HG03469 (cell line): ENCODE measurements around the gene RAMP3.
"Not testable (repeated sequence)": the region's sequence is repeated elsewhere in the genome, so short reads cannot be mapped to it uniquely, and the experiment has no call there.

Experiments
- ATAC-seq: cut with Tn5 transposase; IDR thresholded peaks from one replicate; pipeline ENCODE4 v1.9.1; 2021; ENCODE audit warnings: mild to moderate bottlenecking, moderate library complexity, moderate number of reproducible peaks; ENCODE audit not compliant: unreplicated experiment

Gene RAMP3

DNA sequence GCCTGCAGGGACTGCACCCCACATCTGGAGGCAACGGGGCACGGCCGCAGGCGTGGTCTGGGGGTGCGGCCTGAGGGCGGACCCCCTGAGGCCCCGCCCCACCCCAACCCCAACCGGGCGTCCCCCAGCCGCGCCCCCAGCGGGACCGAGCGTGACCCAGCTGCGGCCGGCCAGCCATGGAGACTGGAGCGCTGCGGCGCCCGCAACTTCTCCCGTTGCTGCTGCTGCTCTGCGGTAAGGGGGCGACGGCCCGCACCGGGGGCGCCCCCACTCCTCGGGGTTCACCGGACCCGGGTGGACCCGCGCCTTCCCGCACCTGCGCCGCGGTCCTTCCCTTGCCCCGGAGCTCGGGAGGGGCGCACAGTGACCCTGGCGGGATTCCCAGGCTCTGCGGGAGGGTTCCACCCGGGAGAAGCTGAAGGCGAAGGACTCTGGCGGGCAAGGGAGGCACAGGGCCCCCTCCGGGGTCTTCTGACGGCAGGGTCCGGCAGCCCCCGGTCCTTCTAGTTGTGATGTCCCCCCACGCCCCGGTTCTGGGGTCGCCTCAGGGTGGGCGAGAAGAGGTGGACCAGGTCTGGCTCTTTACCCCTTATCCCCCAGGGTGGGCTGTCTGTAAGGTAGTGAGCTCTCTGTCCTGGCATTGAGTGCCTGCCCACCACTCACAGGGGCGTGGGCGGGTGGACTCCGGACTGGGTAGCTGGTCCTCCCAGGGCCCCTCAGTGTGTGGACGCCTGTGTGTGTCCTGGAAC, at the start of gene RAMP3:
RAMP3 (plus strand) TSS at position 139 of the 749 bp plus-strand sequence; CDS start at position 177, 38 bp downstream.
- no peak for ATAC-seq

DNA sequence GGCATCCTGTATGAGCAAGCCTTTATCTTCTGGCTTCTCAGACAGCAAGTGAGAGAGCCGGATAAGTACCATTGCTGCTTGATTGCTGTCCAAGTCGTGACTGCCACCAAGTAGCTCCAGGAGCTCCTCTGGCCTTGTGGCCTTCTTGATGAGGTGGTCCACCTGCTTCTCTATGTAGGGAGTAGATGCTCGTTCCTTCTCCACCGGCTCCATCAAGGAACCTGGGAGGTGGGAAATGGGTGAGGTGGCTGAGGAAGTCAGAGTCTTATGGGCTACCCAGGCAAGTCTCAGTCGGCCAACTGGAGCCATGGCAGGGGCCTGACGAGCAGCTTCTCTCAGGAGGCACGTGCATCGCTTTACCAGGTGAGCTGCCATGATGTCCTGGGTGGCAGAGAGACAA, 48.7 kb upstream of the RAMP3 start:
- ATAC-seq: no peak

DNA sequence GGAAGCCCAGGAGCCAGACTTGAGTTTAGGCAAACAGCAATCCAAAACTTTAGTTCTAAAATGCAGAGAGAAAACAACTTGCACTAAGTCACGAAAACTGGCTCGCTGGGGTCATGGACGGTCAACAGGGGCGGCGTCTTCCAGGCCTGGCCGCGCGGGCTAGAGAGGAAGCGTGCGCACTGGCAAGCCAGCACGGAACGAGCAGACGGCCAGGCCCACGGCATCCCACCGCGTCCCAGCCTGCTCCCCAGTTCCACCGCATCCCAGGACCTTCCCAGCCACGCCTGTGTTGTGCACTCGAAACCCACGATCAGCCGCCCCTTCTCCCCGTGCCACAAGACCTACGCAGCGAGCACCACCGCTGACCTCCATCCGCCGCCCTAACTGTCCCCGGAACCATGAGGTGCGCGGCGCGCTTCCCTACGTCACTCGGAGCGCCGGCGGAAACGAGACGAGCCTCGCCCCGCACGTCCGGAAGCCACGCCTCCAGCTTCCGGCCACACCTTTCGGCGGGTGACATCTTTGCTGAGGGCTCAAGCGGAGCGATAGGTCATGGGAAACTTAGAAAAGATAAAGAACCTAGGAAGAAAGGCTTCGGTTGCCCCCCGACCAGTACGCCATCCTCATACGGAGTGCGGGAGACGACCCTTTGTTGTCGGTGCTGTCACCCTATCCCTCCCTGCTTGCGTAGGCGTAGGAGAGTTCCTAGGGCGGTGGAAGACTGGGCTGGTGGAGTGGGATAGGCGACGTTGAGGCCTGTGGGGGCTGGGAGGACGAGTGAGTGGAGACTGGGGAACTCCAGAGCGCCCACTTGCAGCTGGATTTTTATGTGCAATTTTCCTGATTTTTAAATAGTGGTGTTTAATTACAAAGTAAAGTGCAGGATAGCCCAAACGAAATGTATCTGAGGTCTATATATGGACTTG, 46.0 kb upstream of the RAMP3 start, which contains the start of gene TBRG4:
TBRG4 (minus strand) TSS at position 400 of the 926 bp plus-strand sequence. CDS start 2,460 bp downstream, outside the sequence.
- ATAC-seq: peak; percentile 86

GRCh38 chr7:45112648-45113047, 44.9 kb upstream of the RAMP3 start:
- ATAC-seq: no peak

- not testable (repeated sequence) for ATAC-seq
Measured at GRCh38 chr7:45114257-45114656, 43.3 kb upstream of the RAMP3 start.

DNA sequence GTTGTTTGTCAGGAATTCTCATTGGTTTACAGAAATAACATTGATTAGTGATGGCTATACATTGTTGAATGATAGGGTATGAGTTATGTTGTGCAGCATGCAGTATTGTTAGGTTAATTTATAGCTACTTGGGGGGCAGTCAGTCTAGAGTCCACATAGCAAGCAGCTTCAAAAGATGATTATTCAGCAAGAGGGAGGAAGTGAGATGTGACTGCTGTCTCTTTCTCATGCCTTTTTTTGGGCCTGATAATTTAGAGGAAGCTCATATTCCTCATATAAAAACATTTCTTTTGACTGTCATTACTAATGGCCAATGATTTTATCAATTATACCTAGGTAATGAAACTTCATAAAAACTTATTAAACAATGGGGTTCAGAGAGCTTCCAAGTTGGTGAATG, 42.7 kb upstream of the RAMP3 start:
- no peak for ATAC-seq

DNA sequence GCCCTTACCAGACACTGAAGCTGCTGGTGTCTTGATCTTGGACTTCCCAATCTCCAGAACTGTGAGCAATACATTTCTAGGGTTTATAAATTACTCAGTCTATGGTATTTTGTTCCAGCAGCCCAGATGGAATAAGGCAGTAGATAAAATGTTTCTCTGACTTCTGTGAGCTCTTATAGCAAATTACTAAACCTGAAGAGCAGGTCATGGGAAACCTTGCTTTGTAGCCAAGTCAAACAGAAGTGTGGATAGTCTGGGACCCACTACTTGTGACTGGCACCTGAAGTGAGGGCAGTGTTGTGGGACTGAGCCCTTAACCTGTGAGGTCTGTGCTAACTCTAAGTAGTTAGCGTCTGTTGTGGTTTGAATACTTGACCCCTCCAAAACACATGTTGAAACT, 41.5 kb upstream of the RAMP3 start:
- ATAC-seq: no peak

DNA sequence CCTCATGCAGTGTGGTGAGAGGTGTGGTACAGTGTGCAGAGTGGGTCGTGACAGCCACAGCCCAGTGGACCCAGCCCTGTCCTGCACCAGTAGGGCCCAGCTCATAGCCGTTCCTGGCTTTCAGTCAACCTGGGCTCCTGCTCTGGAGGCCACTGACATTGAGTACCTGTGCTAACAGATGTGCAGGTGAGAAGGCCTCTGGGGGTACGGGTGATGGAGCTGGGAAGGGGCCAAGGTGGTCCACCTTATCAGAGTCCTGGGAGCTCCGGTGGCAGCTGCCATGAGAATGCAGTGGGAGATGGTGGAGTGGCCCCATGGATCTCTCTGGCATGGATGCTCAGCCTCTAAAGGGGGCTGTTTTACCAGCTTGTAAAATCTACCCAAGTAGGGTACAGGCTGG, 40.0 kb upstream of the RAMP3 start:
- ATAC-seq: no peak

GRCh38 chr7:45118292-45118691, 39.3 kb upstream of the RAMP3 start:
- no peak for ATAC-seq

DNA sequence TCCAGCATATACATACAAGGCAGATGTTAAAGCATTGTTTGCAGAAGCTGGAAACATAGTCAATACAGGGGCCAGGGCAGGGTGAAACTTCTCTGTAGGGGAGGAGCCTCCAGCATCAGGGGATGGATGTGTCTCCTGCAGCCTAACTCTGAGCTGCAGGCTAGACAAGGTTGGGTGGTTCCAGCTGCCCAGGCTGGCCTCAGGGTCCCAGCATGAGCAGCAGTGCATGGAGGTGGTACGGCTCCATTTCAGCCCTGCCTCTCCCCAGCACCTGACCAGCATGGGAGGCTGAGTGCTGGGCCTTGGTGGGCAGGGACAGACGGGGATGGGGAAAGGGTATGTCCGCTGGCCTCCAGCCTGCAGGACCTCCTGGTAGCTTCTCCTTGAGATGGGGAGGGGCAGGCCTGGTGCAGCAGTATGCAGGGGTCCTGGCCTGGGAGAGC, 38.7 kb upstream of the RAMP3 start:
- no peak for ATAC-seq

DNA sequence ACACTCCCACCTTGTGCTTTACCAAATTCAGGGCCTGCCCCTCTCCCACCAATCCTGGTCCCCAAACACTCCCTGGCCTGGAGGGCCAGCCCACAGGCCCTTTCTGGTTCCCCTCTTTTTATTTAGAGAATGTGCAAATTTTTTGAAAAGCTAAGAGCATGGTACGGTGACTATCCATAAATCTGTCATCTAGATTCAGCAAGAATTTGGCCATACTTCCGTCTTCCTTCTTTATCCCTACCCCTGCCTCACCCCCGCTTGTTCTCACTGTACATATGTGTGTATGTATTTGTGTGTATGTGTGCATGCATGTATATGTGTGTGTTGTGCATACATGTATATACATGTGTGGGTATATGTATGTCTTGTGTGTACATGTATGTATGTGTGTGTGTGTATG, 38.0 kb upstream of the RAMP3 start:
- no peak for ATAC-seq

DNA sequence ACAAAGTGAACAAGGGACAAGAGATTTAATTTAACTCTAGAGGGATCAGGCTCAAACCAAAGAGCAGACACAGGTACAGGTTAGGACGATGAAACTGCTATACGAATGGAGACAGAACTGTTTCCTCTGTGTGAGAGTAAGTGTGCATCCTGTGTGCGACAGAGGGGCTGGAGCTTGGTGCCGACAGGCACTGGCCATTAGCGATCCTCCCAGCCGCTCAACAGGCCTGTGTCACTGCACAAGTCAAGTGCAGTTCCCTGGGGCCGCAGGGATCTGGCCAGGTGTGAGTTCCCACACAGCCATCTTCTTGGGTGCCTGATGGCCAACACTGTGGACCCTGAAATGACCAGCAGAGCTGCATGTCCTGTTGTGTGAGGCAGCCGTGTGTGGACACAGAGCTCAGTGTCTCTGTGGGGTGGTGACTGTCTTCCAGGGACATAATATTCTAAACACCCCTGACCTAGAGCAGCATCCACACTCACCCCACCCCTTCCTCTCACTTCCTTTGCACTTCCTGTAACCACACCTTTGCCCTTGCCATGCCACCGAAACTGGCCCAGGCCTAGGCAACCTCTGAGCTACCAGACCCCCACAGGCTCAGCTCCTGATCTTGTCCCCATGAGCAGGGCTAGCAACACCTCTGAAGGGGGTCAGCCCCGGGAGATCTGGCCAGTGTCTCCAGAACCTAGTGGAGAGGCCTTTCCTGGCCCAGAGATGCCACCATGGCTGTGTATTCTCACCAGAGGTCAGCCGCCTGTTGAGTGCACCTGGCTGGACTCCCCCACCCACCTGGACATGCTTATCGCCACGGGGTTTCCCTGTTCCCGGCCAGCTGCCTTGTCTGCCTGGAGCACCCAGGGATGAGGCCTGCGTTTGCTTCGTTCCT, 34.4 kb upstream of the RAMP3 start:
- ATAC-seq: no peak

DNA sequence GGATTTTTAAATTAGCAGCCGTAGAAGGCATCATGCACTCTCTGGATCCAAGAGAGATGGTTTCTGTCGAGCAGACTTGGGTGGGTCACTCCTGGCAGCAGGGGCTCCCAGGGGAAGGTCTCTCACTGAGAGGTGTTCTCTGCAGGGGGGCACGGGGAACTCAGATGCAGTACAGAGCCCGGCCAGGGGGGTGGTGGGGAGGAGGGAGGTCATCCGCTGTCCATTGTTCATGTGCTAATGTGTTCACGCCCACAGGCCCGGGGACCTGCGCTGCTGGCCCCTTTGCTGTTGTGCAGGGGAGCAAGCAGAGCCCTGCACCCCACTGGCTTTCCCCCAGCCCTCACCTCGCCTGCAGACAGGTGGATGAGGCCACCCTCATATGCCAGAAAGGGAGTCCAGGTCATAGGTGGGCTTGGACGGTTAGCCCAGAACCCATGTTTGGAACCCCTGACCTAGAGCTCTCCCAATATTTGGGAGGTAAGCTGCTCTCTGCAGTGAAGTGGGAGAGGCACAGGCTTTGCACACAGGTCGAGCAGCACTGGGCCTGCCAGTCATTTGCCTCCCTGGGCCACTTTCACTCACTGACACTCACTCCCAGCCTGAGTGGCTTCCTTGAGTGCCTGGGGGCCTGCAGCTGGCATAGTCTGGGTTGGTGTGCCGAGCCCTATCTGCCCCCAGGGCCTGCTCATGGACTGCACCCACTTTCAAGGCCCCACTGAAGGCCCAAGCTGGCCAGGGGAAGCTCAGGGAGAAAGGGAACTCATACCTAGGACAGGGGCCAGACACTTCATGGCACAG, 33.5 kb upstream of the RAMP3 start:
- ATAC-seq: no peak

- ATAC-seq: no peak
Measured at GRCh38 chr7:45125193-45125904, 32.2 kb upstream of the RAMP3 start.

DNA sequence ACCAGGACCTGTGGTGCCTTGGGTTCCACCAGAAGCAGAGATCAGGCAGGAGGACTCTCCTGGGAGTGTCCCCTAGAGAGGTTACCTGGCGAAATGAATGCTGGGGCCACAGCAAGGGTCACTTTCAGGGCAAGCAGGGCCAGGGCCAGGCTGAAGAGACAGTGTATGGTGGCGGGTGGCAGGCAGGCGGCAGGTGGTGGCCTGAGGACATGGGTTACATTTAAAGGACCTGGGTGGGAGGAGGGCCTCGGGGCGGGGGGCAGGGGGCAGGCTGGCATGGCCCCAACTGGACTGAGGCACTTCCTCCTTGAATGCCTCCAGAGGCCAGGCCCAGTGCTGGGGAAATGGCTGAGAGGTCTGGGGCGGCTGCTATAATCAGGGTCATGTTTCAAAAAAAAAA, 31.4 kb upstream of the RAMP3 start:
- ATAC-seq: no peak

GRCh38 chr7:45126920-45127319, 30.7 kb upstream of the RAMP3 start:
- ATAC-seq: no peak

DNA sequence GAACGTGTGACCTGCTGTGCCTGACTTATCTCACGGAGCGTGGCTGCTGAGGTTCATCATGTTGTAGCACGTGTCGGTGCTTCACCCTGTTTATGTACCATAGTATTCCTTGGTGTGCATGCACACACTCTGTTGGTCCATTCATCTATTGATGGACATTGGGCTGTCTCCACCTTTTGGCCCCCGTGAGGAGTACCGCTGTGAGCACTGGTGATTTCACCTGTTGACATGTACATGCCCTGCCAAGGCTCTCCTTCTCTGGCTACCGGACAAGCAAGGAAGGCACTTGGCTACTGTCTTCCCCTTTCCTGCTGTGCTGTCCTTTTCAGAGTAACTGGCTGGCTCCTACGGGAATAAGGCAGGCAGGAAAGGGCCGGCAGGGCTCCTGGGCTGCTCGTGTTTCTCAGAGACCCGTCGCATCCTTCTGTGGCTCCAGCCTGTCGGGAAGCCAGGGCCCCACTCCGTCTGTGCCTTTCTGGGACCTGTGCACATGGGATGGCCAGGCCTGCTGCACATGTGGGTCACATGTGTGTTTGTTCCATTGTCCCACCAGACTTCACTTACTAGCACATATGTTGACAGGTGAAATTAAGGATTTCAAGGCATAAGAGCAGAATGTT, 28.3 kb upstream of the RAMP3 start:
- no peak for ATAC-seq

- no peak for ATAC-seq
Measured at GRCh38 chr7:45129906-45130305, 27.7 kb upstream of the RAMP3 start.

GRCh38 chr7:45130910-45131309, 26.7 kb upstream of the RAMP3 start:
- no peak for ATAC-seq
